NCI-H82 treated with DMSO at 0.1 percent for 48 hours (cell line): ENCODE measurements around the gene CPED1.
A peak's percentile ranks its signal among the peaks of the same experiment; 100 is the strongest.
"Not testable (repeated sequence)": the region's sequence is repeated elsewhere in the genome, so short reads cannot be mapped to it uniquely, and the experiment has no call there.

Experiments used
- DNase-seq: peaks from one replicate; lab custom pipeline; 2025; ENCODE audit not compliant: unreplicated experiment; lab: John Stamatoyannopoulos, UW

The CPED1 gene

DNA sequence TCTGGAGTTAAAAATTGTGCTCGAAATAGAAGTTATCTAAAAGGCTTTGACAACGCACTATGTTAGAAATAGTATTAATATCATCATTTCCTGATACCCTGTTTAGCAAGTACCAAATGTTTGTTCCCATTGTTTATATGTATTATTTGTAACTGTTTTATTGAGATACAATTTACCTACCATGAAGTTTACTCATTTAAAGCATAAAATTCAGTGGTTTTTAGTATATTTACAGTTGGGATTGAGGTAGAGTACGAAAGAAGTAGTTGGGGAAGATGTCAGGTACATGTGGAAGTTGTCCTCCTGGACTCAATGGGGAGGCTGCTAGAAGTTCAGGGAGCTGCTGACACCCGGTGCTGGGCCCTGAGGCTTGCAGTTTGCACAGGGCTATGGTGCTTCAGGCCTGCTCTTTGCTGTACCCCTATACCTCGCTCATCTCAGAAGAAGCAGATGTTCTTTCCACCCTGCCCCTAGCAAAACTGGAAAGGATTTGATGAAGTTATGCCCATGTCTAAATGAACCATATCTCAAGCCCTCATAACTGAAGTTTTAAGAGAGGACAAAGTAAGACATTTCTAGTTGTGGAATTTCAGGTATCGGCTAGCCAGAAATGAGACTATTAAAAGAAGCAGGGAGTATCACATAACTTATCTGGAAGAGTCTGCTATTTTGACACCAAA, 315.1 kb downstream of the CPED1 start:
- no peak for DNase-seq

- DNase-seq: no peak
These were observed 315.7 kb downstream of the CPED1 start for GRCh38 chr7:121304102-121304658.

- DNase-seq: no peak
These were observed 316.6 kb downstream of the CPED1 start for GRCh38 chr7:121305109-121305508.

GRCh38 chr7:121306565-121306964, 318.1 kb downstream of the CPED1 start:
- no peak for DNase-seq

DNA sequence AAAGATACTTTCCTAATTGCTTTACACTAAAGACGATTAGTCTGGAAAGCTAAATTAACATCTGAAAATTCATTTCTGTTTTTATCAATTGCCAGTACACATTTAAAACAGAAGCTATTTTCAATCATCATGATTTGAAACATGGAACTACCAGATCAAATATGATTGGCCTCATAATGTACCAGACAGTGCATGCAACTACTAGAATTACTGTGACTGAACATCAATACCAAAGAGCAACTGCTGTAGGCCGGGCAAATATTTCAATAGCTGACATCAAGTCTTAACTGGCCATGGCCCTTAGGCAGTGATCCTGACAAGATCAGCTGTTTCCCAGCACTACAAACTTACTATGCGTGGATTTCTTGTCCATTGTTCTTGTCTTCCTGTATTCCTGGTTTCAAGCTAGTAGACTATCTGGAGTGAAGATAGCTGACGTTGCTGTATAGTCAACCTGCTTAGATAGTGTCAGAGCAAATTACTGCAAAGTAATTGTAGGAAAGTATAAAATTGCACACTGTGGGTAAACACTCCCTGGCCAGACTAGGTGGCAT, 318.6 kb downstream of the CPED1 start:
- no peak for DNase-seq

DNA sequence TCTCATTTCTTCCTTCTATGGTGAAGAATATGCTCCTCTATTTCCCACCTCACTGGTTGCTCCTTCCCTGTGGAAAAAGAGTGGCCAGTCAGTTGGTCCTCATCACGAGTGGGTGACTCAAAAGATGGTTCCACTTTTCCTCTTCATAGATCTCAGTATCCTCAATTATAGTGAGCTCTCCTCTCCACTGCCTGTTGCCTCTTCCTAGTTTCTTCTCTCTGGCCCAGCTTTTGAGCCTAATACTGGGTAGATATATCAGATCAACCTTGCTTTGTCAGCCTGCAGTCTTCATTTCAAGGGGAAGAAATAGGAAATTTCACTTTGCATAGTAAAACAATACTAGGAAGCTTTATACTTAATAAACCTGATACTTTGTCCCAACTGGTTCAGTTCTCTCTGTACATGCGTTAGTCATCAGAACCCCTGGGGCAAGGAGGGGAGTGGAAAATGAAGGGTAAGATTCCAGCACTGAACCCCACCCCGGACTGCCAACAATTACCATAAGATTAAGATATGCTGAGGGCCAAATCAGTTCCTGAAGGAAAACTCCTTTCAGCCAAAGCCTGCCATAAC, 324.8 kb downstream of the CPED1 start:
- DNase-seq: no peak

- peak; percentile 50 for DNase-seq
These were observed 325.5 kb downstream of the CPED1 start for GRCh38 chr7:121313793-121314676.

DNA sequence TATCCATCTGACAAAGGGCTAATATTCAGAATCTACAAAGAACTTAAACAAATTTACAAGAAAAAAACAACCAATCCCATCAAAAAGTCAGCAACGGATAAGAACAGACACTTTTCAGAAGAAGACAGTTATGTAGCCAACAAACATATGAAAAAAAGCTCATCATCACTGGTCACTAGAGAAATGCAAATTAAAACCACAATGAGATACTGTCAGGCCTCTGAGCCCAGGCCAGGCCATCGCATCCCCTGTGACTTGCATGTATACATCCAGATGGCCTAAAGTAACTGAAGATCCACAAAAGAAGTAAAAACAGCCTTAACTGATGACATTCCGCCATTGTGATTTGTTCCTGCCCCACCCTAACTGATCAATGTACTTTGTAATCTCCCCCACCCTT, 326.7 kb downstream of the CPED1 start:
- not testable (repeated sequence) for DNase-seq

DNA sequence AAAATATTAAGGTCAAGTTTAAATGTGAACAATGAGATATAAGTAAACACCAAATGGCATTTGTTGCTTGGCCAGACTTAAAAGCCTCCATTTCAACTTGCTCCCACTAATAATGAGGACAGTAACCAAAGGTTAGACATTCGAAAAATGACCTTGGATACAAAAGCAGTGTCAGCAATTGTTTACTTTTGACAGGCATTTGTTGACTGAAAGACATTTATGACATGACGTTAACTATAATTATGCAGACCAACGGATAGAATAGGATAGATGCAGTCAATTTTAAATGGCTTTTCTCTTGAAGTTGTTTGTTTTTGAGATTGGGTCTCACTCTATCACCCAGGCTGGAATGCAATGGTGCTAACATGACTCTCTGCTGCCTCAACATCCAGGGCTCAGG, 333.9 kb downstream of the CPED1 start:
- DNase-seq: no peak

DNA sequence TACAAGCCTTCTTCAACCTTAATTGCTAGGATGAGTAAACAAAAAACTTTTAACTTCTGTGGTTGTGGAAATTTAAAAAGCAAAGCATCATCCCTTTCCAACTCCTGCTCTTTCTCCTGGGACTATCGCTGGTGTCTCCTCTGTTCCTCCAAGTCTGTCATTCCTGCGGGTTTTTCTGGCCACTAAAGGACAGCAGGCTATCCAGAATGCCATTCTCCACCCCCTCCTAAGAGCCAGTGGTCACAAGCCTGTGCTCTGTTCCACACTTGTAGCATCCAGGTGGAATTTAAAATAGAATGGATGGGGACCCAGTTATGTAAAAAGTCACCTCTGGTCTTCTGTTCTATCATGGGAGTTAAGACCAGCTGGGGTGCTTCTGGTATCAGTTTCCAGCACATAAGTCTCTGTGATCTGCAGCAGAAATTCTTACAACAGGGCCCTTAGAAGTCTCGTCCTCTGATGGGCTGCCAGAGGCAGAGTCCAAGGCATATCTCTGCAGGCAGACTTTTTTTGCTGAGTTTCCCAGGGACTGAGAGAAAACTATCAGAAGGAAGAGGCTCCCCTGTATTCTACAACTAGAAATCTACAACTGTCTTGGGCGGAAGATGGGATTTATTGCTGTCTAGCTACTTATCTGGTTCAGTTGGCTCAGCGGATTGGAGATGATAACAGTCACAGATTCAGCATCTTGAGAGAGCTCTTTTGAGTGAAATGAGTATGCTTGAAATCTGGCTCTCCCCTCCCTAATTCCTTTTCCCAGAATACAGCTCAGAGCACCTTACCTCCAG, 335.2 kb downstream of the CPED1 start:
- DNase-seq: no peak

GRCh38 chr7:121327671-121328070, 339.2 kb downstream of the CPED1 start:
- no peak for DNase-seq

GRCh38 chr7:121328508-121329190, 340.1 kb downstream of the CPED1 start, which contains the start of gene WNT16:
Gene WNT16 (plus strand): TSS chr7:121329000. CDS start chr7:121329293, 293 bp downstream.
- DNase-seq: no peak

DNA sequence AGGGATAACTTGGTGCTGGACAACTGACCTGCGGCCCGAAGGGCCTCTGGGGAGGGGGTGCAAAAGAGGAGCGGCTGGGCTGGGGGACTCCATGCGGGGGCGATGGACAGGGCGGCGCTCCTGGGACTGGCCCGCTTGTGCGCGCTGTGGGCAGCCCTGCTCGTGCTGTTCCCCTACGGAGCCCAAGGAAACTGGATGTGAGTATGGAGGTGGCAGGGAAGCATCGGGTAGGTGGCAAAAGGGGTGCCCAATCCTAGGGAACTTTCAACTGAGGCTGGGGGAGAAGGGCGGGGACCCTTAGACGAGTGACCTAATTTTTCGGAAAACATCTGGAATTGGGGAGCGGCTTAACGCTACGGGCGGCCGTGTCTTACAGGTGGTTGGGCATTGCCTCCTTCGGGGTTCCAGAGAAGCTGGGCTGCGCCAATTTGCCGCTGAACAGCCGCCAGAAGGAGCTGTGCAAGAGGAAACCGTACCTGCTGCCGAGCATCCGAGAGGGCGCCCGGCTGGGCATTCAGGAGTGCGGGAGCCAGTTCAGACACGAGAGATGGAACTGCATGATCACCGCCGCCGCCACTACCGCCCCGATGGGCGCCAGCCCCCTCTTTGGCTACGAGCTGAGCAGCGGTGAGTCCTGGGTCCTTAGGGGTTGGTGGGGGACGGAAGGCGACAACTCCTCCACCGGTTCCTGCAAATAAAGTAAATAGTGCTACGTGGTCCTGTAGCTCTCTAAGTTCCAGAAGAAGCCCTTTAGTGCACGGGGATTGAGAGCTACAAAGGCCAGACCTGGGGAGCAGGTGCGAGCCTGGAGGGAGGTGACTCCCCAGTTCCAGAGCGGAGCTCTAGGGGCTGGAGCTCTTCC, 340.9 kb downstream of the CPED1 start:
- DNase-seq: no peak

DNA sequence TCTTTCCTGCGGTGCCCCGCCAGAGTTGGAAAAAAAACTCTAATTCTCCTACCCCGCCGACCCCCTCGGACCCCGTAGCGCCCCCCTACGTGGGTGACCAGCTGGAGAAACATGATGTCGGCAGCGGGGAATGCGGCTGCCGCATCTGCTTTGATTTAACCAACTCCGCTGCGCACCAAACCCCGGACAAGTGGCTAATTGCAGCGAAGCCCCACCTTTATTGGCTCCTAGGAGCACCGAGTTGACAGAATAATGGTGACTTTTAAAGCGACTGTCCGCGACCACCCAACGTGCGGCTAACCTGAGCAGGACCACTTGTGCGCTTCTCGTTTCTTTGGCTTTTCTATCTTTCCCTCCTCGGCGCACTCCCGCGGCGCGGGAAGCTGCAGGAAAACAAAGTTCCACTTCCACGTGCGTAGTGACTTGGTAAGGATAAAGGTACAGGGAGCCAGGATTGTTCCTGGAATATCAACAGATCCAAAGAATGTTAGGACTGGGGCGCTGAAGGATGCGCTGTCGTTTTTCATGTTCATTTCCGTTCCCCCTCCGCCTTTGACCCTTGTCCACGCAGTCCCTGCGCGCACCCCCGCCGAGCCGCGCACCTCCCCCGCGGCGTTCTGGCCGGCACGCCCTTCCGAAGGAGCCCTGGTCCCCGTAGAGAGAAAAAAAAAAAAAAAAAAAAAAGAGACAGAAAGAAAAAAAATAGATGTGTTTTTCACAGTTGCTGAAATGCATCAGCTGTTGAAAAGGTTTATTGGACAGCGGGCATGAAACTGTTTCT, 341.7 kb downstream of the CPED1 start:
- no peak for DNase-seq

DNA sequence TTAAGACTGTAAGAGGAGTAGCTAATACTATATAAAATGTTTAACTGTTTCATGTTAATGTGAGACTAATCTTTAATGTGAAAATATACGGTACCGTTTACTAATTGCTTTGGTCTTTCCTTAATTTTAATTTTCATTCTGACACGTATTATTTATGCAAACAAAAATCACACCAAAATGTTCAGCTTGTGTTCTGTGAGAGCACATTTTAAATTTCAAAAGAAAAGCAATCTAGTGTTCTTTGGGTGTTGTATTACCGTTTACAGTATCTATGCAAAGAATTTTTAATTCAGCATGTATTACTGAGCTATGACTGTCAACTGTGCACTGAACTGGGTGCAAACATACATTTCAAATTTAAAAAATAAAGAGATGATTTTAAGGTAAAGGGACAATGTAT, 342.5 kb downstream of the CPED1 start:
- DNase-seq: no peak

DNA sequence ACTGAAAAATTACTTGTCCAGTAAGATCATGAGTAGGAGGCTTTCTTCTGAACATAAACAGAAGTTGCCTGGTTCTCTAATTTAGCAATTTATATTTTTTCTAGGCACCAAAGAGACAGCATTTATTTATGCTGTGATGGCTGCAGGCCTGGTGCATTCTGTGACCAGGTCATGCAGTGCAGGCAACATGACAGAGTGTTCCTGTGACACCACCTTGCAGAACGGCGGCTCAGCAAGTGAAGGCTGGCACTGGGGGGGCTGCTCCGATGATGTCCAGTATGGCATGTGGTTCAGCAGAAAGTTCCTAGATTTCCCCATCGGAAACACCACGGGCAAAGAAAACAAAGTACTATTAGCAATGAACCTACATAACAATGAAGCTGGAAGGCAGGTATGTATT, 343.1 kb downstream of the CPED1 start:
- no peak for DNase-seq

- no peak for DNase-seq
These were observed 345.9 kb downstream of the CPED1 start for GRCh38 chr7:121334376-121334775.
